Activated T-cell treated with anti-CD3 and anti-CD28 coated beads for 24 hours (primary cell): ENCODE results near the gene PCDH1.
"Not testable (repeated sequence)": the region's sequence is repeated elsewhere in the genome, so short reads cannot be mapped to it uniquely, and the experiment has no call there.

Experiments
- DNase-seq: peaks from one replicate; pipeline ENCODE4 v3.0.0-alpha.2; 2020; ENCODE audit warnings: low read depth

The PCDH1 gene

GRCh38 chr5:141898448-141899049, 20.3 kb upstream of the PCDH1 start:
- DNase-seq = no peak

DNA sequence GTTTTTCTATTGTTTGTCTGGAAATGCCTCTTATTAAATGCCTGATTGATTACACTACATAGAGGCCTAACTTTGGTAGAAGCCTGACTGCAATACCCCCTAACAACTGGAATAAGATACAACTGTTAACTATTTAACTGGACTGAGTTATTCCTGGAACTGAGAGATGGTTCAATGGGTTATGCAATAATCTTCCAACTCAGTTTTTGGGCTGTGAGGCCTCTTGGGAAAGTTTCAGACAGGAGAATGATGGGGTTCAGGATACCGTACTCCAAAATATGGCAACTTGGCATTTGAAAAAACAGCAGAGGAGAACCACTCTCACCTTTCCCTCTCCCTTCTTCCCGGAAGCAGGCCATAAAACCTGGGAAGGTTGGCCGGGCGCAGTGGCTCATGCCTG, 19.2 kb upstream of the PCDH1 start:
- no peak for DNase-seq

- not testable (repeated sequence) for DNase-seq
Observed at GRCh38 chr5:141890429-141890828, 12.2 kb upstream of the PCDH1 start.

- DNase-seq = no peak
Observed at GRCh38 chr5:141889282-141889871, 11.2 kb upstream of the PCDH1 start.

DNA sequence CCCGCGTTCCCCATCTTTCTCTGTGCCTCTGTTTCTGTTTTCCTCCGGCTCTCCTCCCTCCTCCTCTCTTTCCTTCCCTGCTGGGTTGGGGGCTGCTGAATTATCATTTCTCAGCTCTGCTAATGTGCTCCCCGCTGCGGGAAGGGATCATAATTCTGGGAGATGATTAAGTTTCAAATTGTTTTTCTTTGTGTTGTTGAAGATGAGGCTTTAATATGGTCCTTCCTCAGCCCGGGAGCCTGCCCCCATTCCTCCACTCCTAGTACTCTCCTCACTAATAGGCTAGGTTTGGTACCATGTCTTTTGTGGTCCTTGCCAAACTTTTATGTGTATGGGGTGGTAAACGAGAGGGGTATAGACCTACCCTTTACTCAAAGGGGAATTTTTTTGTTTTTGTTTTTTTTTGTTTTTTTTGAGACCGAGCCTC, 5.7 kb upstream of the PCDH1 start:
- no peak for DNase-seq

- no peak for DNase-seq
Observed at GRCh38 chr5:141883184-141883891, 5.1 kb upstream of the PCDH1 start.

DNA sequence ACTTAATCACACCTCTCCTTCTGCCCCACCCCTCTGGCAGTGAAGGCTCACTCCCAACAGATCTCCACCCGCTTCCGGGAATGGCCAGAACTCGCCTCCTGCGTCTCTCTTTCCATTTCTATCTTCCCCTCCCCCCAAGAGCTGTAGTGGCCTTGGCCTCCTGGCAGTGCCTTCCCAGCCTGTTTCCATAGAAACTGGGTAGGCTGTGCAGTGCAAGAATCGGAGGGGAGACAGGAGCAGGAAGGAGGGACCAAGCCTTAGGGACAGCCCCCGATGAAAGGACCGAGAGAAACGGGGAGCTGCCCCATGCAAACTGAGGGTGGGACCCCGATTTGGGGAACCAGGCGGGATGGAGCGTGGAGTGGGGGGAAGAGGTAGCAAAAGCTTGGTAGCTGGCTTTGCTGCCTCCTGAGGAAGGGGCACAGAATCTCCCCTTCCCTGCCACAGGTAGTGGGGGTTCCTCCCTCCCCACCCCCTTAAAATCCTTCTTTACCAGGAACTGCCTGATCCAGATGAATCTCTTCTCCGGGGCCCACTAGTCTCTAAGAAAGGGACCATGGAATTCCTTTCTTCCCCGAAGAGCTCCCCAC, 4.5 kb upstream of the PCDH1 start:
- no peak for DNase-seq

GRCh38 chr5:141881886-141882285, 3.7 kb upstream of the PCDH1 start:
- DNase-seq = no peak

DNA sequence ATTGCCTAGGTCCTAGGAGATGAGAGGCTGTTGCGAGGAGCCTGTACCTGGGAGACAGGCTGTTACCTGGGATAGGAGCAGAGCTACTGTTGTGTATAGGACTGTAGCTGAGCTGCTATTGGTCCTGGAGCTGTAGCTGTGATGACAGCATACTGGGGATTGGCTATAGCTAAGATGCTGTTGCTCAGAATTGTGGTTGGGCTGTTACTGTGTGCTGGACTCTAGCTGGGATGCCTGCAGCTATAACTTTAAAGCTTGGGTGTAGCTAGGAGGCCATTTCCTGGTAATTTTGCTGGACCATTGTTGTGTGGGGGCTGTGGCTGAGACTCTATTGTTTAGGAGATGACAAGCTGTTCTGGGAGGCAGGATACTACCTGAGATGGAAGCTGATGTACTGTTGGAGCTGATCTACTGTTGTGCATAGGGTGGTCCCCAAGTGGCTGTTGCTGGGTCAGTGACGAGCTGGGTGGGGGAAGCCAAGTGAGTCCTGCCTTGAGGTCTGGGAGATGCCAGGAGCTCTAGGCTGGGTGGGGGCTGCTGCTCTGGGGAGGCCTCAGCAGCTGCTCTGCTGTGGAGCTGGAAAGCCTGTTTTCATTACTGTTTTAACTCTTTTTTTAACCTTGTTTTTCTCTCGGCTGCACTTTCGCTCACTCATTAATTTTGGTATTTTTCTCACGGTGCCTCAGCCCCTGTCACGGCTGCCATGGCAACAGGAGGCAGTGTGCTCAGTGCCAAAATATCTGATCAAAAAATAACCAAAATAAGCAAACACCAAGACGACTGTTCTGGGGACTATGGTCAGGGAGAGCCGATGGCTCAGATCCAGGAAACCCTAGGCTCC, 3.0 kb upstream of the PCDH1 start:
- no peak for DNase-seq

DNA sequence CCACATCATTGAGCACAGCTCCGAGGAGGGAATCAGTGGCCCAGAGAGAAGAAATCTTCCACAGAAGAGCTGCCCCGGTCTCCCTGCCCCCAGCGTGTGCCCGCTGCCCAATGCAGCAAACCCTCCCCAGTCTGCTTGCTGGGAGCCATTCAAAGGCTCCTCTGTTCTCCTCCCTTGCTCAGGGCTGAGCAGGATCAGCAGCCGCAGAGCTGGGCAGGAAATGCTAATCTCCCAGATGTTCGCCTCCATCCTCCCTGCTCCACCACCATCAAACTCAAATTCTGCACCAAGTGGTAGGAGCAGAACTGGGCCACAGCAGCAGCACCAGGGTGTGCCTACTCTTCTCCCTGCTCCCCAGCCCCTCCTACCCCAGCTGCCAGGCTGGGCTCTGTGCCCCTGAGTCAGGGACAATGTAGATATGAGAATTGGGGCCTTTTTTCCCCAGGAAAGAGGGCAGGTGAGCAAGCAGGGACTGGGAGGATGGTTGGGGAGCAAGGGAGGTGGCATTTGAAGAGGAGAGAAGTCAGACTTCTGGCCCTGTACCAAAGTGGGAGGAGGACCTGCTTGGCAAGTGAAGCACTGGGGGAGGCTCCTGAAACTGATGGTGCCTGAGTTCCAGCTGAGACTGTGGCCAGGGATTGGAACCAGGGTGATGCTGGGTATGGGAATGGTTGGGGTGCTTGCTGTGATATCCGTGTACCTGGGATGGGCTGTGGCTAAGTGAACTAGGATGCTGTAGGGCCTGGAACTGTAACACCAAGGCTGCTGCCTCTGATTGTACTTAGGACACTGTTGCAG, 1.9 kb upstream of the PCDH1 start:
- no peak for DNase-seq

DNA sequence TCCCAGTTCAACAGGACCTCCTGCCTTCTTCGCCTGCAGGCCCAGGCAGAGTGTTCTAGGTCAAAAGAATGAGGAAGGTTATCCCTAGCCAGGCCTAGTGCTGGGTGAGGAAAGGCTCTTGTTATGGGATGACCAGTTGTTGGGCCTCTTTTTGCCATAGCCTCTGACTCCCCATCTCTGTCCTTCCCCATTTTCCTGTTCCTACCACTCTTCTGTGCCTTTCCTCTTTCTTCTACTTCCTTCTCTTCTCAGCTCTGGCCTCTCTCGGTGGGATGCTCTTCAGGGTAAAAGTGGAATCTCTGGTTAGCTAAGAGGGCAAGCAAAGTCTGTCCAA, 1.2 kb upstream of the PCDH1 start:
- no peak for DNase-seq

DNA sequence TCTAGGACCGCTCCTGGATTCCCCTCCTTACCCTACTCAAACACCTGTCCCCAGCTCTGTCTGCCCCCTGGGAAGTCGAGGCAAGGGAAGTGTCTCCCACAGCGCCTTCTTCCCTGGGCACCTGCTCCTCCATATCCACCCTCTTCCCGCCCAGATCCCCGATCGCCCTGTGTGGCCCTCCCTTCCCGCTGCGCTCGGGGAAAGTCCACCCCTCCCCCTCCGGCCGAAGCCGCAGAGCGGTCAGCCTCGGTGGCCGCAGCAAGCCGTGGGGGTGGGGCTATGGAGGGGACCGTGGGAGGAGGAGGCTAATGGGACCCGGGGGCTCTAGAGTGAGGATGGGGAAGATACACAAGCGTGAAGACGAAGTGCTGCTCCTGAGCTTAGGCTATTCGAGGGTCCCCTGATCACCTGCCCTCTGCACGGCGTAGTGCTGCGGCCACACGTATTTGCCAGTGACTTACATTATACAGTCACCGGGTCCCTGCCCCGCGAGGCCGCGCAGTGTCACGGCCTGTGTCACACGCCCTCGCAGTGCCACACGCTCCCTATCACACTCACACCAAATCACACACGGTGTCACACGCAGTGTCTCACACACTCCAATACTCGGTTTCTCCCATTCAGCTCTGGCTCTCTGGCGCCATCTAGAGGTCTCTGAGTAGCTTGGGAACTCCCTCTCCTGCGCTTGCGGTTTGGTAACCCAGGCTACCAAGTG, 658 bp upstream of the PCDH1 start:
- DNase-seq = peak; percentile 82

- no peak for DNase-seq
Observed at GRCh38 chr5:141877356-141878185, 639 bp downstream of the PCDH1 start.

DNA sequence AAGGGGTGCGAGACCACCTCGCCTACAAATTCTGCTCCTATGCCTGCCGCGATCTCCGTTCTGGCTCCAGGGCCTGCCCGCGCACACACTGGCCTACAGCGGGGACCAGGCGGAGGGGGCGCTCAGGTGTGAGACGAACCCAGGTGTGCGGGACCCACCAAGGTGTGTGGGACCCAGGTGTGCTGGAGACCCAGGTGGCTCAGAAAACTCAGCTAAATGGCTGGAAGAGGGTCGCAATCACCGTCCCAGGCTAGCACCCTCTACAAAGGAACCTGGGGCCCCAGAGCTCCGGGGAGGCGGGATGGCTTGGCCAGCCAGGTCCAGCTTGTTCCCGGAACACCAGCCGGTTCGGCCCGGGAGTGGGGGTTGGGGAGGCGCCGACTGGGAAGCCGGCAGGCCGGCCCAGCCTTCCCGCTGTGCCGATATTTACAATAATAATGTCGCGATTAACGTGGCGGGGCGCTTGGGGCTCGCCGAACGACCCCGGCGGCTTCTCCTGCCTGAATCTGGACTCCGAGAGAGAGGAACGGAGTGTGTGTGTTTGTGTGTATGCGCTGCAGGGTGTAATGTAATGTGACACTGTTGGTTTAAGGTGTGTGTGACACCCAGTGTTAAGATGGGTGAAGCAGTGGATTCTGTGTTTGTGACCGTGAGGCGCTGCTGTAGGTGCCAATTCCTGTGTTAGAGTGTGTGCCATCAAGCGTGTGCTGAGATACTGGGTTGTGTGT, 1.4 kb downstream of the PCDH1 start:
- DNase-seq = no peak

GRCh38 chr5:141875795-141876627, 2.2 kb downstream of the PCDH1 start:
- DNase-seq = no peak

- no peak for DNase-seq
Observed at GRCh38 chr5:141875022-141875740, 3.0 kb downstream of the PCDH1 start.

GRCh38 chr5:141874262-141874964, 3.8 kb downstream of the PCDH1 start:
- no peak for DNase-seq
